RPMI8226 (cell line): ENCODE measurements around the gene CRYGB.
"Not testable (repeated sequence)": the region's sequence is repeated elsewhere in the genome, so short reads cannot be mapped to it uniquely, and the experiment has no call there.

Experiments used
- DNase-seq: peaks from one replicate; pipeline ENCODE4 v3.0.0-alpha.2; 2015

Gene CRYGB

GRCh38 chr2:208148803-208149202, 2.8 kb upstream of the CRYGB start:
- no peak for DNase-seq

GRCh38 chr2:208147759-208148158, 1.8 kb upstream of the CRYGB start:
- no peak for DNase-seq

GRCh38 chr2:208147008-208147407, 1.1 kb upstream of the CRYGB start:
- DNase-seq: no peak

GRCh38 chr2:208142925-208143799, 2.8 kb downstream of the CRYGB start:
- no peak for DNase-seq

GRCh38 chr2:208142240-208142924, 3.6 kb downstream of the CRYGB start:
- no peak for DNase-seq

- DNase-seq: no peak
Measured at GRCh38 chr2:208139447-208139846, 6.5 kb downstream of the CRYGB start.

- DNase-seq: not testable (repeated sequence)
Measured at GRCh38 chr2:208138334-208138733, 7.6 kb downstream of the CRYGB start.

GRCh38 chr2:208136716-208137094, 9.3 kb downstream of the CRYGB start:
- no peak for DNase-seq

- DNase-seq: no peak
Measured at GRCh38 chr2:208135794-208136715, 9.9 kb downstream of the CRYGB start.

- DNase-seq: no peak
Measured at GRCh38 chr2:208134928-208135586, 10.9 kb downstream of the CRYGB start.

GRCh38 chr2:208130712-208131110, 15.2 kb downstream of the CRYGB start:
- DNase-seq: no peak

- DNase-seq: no peak
Measured at GRCh38 chr2:208129744-208130711, 15.9 kb downstream of the CRYGB start, which contains the start of gene CRYGC. Gene CRYGC, minus strand, starts transcription at chr2:208129828. Its CDS starts 36 bp downstream, at chr2:208129792.

- no peak for DNase-seq
Measured at GRCh38 chr2:208128136-208128535, 17.8 kb downstream of the CRYGB start.

- DNase-seq: no peak
Measured at GRCh38 chr2:208127090-208127489, 18.9 kb downstream of the CRYGB start.

GRCh38 chr2:208125251-208125650, 20.7 kb downstream of the CRYGB start:
- no peak for DNase-seq

GRCh38 chr2:208124013-208124715, 21.8 kb downstream of the CRYGB start, which contains the start of gene CRYGD:
Gene CRYGD, minus strand, starts transcription at chr2:208124524. Its CDS starts 51 bp downstream, at chr2:208124473.
- not testable (repeated sequence) for DNase-seq

GRCh38 chr2:208122248-208122647, 23.7 kb downstream of the CRYGB start:
- DNase-seq: no peak

- DNase-seq: no peak
Measured at GRCh38 chr2:208118918-208119317, 27.0 kb downstream of the CRYGB start.

- not testable (repeated sequence) for DNase-seq
Measured at GRCh38 chr2:208117390-208117789, 28.6 kb downstream of the CRYGB start.

- no peak for DNase-seq
Measured at GRCh38 chr2:208112969-208113368, 33.0 kb downstream of the CRYGB start.
